HG03064 (cell line): Measurements from ENCODE around the gene ZIC4.

ENCODE experiments used
- ATAC-seq: cut with Tn5 transposase; IDR thresholded peaks from one replicate; pipeline ENCODE4 v1.9.1; 2021; ENCODE audit warnings: low read depth; ENCODE audit not compliant: unreplicated experiment

ZIC4 gene

DNA sequence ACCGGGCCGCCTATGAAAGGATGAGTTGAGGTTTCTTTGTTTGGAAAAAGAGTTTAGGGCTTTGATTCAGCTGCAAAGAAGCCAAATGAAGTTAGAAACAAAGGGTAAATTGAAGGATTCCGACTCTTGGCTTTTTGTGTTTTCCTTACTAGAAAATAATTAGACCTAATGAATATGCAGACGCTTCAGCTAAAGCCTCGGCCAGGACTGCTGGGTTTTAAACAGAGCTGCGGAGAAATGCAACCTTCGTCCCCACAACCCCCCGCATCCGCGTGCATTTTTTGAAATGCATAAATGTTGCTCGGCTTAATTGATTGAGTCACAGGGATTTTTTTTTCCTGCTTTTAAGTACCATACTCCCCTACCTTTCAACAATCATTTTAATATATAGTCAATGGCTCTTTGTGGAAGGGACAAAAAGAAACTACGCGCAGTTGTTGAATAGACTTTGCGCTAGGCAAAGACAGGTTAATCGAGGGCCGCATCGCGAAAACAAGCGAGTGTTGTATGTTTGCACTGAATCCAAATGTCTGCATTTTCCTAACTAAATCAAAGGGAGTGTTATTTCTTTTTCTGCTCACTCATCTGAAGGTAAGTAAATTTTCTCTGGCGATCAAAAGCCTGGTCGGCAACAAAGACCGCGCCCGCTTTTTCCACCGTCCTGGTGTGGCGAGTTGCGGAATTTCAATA lies 1.3 kb upstream of the ZIC4 start:
- no peak for ATAC-seq

DNA sequence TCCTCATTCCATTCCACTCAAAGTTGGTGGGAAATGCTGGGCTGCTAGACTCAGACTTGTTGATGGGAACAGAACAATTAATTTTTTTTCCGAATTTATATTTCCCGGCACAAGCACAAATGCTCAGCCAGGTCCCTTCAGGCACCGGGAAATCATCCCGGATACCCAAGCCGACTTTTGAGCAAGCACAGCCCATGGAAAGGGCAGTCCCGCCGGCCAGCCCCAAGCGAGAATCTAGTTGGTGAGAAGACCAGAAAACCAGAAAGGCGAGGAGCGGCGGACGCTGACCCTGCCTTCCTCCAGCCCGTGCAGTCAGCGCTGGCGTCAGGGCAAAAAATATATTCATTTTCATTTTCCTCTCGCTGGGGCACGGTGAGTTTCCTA lies 763 bp upstream of the ZIC4 start:
- no peak for ATAC-seq

DNA sequence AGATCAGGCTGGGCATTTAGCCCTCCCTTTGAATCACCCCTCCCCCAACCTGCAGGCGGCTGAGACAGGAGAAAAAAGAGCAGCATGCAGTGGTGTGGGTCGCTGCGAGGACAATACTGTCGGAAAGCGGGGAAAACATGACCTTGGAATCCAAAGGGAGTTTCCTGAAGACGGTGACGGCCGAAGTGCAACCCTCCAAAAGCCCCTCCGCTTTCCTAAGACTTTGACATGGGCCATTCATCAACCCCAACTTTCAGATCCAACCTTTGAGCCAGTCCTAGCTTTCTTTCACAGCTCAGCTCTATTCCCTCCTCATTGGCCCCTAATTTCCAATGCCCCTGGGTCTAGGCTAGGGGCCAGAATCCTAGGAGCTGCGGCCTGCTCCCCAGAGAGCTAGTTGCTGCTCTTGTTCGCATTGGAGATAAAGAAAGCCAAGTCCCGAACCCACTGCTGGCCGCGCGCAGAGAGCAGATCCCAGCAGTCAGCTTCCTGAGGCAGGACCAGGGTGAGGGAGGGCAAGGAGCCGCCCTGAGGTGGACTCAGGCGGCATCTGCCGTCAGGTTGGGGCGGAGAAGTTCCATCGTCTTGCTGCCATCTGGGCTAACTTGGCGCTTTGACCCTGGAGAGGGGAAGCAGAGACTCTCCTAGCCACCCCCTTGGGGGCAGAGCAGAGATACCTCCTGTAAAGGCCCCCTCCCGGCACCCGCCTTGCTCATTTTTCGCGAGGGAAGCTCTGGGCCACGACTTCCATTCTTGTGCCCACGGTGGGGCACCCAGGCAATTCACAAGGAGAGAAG lies 914 bp downstream of the ZIC4 start:
- ATAC-seq: no peak

DNA sequence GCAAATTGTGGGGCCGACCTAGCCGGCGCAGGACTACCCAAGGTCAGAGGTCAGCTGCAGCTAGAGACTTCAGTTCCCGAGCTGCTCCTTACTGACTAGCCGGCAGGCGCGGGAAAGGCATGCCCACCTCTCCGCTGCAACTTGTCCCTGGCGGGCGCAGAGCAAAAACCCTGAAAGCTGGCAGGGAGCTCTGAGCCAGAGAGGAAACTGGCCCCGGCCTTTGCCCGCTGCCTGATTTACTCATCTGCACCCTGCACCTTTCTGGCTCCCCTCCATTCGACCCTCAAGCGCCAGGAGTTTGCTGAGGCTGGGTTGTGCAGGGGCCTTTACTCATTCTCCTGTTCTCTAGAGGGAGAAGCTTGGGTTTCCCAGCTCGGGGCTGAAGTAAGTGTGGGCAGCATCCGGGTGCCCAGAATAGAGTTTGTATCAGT lies 1.5 kb downstream of the ZIC4 start:
- ATAC-seq: no peak

DNA sequence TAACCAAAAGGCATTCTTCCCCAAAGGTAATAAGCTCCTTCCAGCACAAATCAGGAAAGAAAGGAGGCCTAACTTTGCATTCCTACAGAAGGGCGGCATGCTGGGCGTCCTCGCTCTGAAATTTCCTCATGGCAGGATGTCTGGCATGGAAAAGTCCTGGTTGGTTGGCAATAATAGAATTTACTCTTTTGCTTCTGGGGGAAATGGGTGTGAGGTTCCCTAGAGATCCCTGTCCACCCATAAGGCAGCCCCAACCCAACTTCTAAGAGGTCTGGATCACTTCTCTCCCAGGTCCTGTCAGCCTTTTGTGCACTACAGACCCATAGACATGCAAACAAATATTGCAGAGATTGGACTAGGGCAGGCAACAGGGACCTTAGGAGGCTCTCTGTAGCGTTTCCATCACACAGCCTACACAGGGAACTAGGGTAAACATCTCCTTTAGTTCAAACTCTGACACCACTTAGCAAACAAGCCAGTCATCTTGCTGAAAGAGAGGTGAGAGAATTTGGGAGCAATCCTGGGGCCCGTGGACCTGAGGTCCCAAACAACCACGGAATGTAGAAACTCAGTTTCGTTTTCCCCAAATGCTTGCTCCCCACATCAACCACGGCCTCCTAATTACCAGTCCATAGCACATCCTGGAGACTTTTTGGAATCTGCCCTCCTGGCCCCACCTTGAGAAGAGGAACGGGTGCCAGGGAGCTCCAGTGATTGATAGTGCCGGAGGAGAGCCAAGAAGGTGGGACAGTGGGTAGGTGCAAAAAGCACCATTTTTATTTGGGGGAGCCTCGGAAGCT lies 2.1 kb downstream of the ZIC4 start:
- ATAC-seq: no peak

DNA sequence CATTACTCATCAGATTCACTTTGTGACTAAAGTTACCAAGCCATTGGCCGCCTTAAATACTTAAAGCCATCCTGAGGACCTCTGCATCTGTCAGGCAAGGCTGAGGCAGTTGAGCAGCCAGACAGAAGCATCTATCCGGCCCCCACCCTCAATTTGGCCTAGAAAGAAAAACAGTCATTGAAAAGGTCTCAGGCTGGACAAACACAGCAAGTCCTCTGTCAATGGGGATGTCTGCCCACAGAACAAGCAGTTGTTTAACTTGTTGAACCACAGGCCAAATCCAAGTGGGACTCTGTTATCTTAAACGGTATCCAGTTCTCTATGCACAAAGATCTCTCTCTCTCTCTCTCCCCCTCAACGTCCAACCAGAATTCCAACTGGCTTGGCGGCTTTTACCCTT lies 2.8 kb downstream of the ZIC4 start:
- no peak for ATAC-seq

DNA sequence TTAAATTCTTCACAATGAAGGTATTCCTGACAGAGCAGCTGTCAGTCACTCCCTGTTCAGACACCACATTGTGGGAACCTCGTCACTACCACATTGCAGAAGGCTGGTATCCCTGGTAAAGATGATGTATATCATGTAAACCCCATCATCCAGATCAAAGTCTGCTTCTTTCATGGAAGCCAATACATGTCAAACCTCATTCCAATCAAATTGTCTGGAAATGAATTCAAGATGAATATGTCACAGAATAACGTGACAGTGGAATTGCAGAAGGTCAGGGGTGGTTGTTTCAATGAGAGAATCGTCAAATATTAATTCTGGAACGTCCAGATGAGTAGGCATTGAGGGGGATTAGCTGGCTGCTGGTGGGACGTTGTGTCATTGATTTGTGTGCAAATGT lies 4.2 kb downstream of the ZIC4 start:
- ATAC-seq: no peak

DNA sequence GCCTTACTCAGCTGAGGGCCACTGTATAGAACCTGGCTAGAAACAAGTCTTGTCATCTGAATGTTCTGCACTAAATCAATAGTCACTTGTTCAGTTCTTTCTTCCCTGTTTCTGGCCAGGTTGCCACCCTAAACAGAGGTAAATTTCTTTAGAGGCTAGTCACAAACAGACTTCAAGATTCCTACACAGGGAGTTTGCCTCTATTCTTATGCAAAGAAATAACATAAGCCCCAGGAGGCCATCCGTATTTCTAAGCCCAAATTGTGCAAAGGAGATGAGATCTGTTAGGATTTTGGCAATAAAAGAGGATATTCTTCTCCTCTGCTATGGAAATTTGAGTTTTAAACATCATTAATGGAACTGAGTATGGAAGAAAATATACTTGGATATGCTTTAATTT lies 4.9 kb downstream of the ZIC4 start:
- no peak for ATAC-seq

DNA sequence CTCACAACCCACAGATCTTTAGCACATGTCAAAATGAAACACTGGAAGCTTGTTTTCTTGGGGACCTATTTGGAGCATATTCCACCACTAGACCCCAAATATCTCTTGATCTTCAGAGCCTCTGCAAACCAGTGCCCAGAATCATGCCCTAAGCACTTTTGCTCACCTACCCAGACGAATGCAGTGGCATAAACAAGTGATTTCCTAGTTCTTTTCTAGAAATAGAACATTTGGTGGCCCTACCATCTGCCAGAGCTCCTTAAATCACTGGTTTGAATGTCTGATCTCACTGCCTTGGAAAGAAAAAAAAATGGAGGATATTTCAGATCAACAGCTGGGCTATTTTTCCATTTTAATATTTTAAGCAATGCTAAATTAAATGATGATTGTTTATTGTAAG lies 5.3 kb downstream of the ZIC4 start:
- ATAC-seq: no peak

DNA sequence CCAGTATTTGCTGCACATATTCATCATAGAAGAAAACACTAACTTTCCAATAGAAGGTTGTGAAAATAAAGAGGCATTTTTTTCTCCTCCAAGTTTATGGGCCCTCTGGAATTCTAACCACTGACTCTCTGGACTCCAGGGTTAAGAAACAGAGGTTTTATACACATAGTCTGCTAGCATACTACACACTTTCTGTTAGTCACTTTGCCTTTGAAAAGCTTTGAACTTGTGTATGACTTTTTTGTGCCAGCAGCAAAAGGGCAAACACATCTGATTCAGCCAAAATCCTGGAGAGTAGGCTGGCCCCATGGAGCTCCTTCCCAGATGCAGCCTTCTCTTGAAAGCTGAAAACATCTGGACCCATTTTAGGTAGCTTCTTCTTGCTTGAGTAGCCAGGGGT lies 6.2 kb downstream of the ZIC4 start:
- ATAC-seq: no peak

DNA sequence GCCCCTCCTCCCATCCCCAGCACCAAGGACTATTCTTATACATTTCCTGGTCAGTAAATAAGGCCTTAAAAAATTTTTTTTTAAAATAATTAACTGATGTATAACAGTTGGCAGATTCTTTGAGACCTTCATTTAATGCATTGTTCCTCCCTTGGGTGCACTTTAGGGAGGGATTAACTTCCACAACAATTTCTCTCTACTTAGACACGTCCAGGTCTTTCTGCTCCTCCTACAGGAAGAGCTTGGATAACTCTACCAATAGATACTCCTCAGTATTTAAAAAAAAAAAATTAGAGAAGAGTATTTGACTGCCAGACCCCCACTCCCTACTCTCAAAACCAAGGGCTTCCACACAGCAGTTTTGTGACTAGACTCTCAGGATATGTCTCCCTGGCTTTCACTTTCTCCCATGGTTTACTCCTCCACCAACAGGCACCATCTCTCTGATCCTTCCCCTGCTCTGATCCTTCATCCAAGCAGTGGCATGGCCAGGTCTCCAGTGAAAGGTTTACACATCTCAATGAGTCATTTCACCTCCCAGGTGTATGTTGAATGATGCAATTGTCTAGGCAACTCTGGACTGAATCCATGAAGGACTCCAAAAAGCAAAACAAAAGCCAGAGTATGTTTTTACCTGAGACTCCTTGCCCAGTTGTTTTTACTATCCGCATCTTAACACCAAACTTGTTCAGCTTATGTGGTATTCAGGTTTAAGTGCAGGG lies 7.4 kb downstream of the ZIC4 start:
- ATAC-seq: no peak

DNA sequence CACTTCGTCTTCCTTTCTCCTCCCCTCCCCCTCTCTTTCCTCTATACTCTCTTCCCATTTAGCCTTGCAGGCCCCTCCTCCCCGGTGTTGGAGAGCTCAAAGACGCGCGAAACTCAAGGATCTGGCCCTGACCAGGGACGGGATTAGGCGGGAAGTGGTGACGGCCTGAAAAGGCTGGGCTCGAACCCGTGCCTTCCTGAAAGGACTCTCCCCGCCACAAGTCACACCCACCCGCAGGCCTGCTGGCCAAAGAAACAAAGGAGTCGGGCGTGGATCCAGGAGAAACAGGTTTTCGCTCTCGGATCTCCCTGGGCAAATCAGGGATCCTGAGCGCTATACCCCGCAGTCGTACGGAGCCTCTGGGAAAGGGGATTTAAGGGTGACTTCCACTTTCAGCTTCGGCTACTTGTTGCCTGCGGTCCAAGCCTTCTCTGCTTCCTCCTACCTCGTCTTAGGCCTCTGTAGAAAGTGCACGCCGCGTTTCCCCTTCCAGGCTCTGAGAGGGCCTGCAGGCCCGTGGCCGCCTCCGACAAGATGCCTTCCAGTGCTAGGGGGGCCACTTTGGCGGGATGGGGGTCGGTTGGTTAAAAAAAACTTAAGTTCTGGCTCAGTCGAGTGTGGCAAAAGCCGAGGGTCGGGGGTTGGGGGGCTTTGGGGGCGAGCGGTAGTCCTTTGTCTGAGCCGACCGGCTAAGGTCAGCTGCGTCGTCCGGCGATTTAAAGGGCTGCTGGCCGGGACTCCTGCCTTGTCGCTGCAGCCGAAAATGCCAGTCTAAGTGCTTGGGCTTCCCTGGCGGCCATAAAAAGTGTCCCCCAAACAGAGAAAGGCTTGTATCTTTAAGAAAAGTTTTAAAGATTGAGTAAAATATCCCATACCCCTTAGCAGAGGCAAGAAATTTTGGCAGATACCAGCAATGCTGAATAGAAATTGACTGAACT lies 8.2 kb downstream of the ZIC4 start:
- ATAC-seq: no peak

DNA sequence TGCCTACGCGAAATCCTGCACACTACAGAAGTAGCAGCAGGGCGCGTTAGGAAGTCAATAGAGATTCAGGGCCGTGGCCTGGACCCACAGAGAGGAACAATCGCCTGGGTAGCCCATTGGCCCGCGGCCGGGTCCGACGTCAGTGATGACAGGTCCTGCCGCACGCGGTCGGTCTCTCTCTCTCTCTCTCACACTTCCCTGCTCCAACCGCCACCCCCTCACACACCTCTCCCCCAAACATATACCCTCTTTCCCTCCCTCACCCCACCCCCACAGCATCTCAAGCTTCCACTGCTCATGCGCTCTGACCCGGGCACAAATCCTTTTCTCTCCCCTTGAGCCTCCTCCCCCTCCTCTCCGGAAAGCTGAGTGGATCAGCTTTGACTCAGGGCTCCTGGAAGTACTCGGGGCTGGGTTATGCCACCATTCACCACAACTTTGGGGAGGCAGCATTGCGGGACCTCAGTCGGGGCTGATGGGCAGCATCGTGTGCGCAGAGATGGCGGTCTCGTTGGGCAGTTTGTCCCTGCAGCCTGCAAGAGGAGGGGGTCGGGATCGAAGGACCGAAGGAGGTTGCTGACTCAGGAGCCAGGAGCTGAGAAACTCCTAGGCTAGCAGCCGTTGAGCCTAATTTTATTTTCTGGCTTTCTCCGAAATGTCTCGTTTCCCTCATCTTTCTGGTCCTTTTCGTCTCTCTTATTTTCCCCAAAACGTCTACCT lies 9.0 kb downstream of the ZIC4 start:
- ATAC-seq: no peak

DNA sequence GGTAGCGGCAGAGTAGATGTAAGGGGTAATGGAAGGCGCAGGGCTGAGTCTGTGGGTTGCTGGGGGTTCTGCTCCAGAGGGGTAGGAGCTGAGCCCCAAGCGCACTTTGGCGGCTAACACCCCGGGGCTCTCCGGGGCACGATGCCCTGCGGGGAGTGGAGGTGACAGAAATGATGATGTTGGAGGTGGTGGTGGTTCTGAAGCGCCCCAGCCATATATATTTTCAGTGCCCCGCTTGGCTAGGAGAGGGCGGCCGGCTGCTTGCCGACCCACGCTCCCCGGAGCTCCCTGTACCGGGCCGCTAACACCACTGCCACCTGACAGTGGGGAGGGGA lies 9.7 kb downstream of the ZIC4 start:
- no peak for ATAC-seq

DNA sequence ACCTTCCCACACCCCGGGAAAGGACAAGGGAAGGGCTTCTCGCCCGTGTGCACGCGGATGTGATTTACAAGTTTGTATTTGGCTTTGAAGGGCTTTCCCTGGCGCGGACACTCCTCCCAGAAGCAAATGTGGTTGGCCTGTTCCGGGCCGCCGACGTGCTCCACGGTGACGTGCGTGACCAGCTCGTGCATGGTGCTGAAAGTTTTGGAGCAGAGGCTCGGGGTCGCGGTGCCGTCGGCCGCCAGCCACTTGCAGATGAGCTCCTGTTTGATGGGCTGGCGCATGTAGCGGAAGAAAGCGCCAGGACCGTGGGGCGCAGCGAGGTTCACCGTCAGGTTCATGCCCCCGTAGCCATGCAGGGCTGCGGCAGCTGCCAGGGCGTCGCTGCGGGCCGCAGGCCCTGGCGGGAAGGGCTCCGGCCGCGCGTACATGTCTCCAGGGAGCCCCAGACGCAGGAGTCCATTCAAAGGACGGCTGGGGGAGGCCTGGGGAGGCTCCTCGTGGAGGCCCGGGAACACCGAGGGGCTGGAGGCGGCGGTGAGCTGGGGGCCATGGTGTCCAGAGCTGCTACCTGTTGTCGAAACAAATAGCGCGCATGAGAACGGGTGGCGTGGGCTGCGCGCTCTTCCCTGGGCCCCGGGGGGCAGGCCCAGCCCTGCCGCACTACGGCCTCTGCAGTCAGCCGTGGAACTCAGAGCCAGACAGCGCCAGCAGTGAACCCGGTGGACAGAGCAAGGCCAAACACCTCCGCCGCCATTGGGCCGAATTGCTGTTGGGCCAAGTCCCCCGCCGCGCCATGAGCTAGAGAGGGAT lies 10.2 kb downstream of the ZIC4 start:
- no peak for ATAC-seq

DNA sequence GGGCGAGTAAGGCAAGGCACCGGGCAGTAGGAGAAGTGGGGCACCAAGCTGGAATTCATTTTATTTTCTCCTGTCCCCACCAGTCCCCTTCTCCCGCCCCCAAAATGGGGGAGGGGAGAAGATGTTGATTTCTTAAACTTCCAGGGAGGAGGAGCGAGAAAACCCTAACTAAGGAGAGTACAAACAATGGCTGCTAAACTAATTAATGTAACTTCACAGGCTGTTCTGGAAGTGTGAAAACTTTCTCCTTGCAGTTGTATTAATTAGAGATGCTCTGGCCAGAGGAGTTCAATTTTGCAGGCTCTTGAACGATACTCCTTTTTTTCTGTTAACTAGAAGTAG lies 11.5 kb downstream of the ZIC4 start:
- ATAC-seq: no peak

DNA sequence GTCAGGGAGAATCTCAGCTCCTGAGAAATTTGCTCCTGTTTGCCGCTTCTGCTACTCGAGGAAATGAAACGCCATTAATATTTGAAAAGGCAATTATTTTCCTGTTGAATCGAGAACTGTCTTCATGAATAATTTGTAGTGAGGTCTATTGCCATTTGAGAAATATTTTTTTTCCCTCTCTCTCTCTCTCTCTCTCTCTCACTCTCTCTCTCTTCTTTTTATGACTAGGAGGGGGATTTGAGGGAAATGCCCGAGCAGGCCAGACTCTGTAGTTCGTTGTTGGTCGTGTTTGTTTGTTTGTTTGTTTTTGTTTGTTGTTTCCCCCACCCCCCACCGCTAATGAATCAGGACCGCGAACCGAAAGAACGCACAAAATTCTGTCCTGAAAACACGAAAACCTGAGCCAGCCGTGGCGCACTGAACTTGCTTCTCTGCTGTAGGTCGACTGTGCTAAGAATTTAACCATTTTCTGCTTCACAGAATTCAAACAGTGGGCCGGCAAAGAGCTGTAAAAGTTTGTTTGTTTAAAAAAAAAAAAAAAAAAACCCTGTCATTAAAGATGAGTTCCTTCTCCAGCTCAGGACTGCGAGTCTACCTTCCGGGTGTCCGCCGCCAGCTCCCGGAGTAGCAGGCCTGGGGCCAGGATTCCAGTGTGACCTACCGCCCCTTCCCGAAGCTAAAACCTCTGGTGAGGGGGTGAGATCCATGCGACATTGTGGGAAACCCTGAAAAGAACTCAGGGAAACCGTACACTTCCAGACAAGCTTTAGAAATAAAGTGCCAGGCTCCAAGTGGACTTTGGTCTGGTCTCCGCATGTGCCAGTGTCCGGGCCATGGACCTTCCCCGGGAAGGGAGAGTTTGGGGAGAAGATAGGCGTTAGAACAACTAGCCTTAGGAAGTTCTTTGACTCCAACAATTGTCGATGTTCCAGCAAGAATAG lies 12.1 kb downstream of the ZIC4 start:
- ATAC-seq: no peak
